Subcutaneous adipose tissue (tissue), 4 donors: ENCODE results near the gene ROR1. TPM values are rescaled to one million over a fixed set of nuclear protein-coding genes. Genes with fewer than 3 reads are reported as not detected.

Experiments
- CTCF ChIP-seq: fragments of 450-650 bp; IDR thresholded peaks from one replicate; pipeline ENCODE4 v1.5.1; 2016; ENCODE audit warnings: low read depth, mild to moderate bottlenecking, control low read depth, antibody characterized with exemption, moderate library complexity
- small RNA-seq: library from RNA; depleted of rRNA; stranded (forward); fragments of <200 nt; gene quantifications from one replicate; pipeline ENCODE3, GENCODE V24; 2016
- total RNA-seq, 4 donors: library from RNA; depleted of rRNA; stranded (reverse); fragments of >200 nt; gene quantifications; one replicate each; pipeline ENCODE4 v1.1.0, GENCODE V29; 2016

Gene ROR1
- total RNA-seq, 4 donors from 2014 or later = 5.8 to 10.2 (median 8.6) TPM

GRCh38 chr1:64212031-64212430, 438.2 kb downstream of the ROR1 start:
- no peak for TF ChIP-seq CTCF

- no peak for TF ChIP-seq CTCF
These were observed 441.8 kb downstream of the ROR1 start for GRCh38 chr1:64215576-64215975.

GRCh38 chr1:64220241-64220640, 446.4 kb downstream of the ROR1 start:
- TF ChIP-seq CTCF = no peak

- no peak for TF ChIP-seq CTCF
These were observed 449.7 kb downstream of the ROR1 start for GRCh38 chr1:64223329-64224151.

GRCh38 chr1:64228167-64228957, 454.5 kb downstream of the ROR1 start:
- no peak for TF ChIP-seq CTCF

- TF ChIP-seq CTCF = no peak
These were observed 455.5 kb downstream of the ROR1 start for GRCh38 chr1:64229307-64229706.

Small RNA genes lying within 50 kb of the gene (small RNA-seq; reads per million reads assigned to genes)
- 0.49 reads per million for gene RF00019
- not detected for gene RNU6-809P

Other genes starting within 250 kb of the ROR1 start
- gene PGM1, start 180.6 kb upstream of the ROR1 start, total RNA-seq = 100 to 1,000 TPM; 111 to 275 (median 132) TPM